Gastrocnemius medialis (tissue), 4 donors: ENCODE results near the gene ADCY2. TPM values are rescaled to one million over a fixed set of nuclear protein-coding genes. Genes with fewer than 3 reads are reported as not detected.

Experiments used
- ATAC-seq, 2 donors: fragments of 150-250 bp; one replicate each; pipeline ENCODE4 v1.9.1; 2016
- DNase-seq, 2 donors: peaks; one replicate each; pipeline ENCODE4 v3.0.0-alpha.2; 2019
- H3K27ac ChIP-seq, 4 donors: fragments of 200-600 bp; sonication (generic); 1 replicate in 1 of 4; 2 replicates in 3 of 4; pipeline ENCODE4 v1.5.1; 2016 to 2018; ENCODE audit warnings: mild to moderate bottlenecking in 2 of 4, moderate library complexity in 1 of 4
- H3K27me3 ChIP-seq, 3 donors: fragments of 200-600 bp; sonication (generic) in 2 of 3; 1 replicate in 1 of 3; 2 replicates in 2 of 3; pipeline versions ENCODE4 v1.5.1 to v1.6.0; 2016 to 2019; ENCODE audit warnings: mild to moderate bottlenecking in 1 of 3, moderate library complexity in 1 of 3
- H3K36me3 ChIP-seq, 2 donors: fragments of 200-600 bp; sonication (generic) in 1 of 2; one replicate each; pipeline ENCODE4 v1.5.1; 2017 to 2018
- H3K4me1 ChIP-seq, 2 donors: fragments of 200-600 bp; sonication (generic) in 1 of 2; one replicate each; pipeline ENCODE4 v1.5.1; 2016 to 2017; ENCODE audit warnings: mild to moderate bottlenecking in 2 of 2
- H3K4me3 ChIP-seq, 4 donors: fragments of 200-600 bp; sonication (generic) in 3 of 4; 1 replicate in 1 of 4; 2 replicates in 3 of 4; pipeline ENCODE4 v1.5.1; 2016 to 2019; ENCODE audit warnings: mild to moderate bottlenecking in 2 of 4
- H3K9me3 ChIP-seq, 3 donors: fragments of 200-600 bp; sonication (generic) in 2 of 3; 1 replicate in 1 of 3; 2 replicates in 2 of 3; pipeline ENCODE4 v1.5.1; 2016 to 2019
- CTCF ChIP-seq, 5 experiments: fragments of 450-650 bp in 3 of 5; fragments of 200-600 bp in 2 of 5; sonication (generic) in 2 of 5; IDR thresholded peaks in 4 of 5; conservative IDR thresholded peaks in 1 of 5; 1 replicate in 4 of 5; 2 replicates in 1 of 5; pipeline ENCODE4 v1.5.1; 2016 to 2019; ENCODE audit warnings: antibody characterized with exemption in 5 of 5, mild to moderate bottlenecking in 3 of 5, moderate library complexity in 3 of 5
- POLR2A ChIP-seq, 2 donors: fragments of 450-650 bp; IDR thresholded peaks; one replicate each; pipeline ENCODE4 v1.6.1; 2017; ENCODE audit warnings: antibody characterized with exemption in 2 of 2, mild to moderate bottlenecking in 2 of 2, moderate library complexity in 2 of 2
- in situ Hi-C, 4 donors: fragments of 200-750 bp; cut with MboI; loops; one replicate each; pipeline versions ENCODE4 v1.15.0 to v1.8.0; 2017; ENCODE audit warnings: low sequenced_read_pairs in 4 of 4
- intact Hi-C: fragments of 100-400 bp; cut with DNase I; formaldehyde crosslinking; loops from one replicate; pipeline ENCODE4 v1.15.1; 2023; ENCODE audit warnings: low total_unique reads
- total RNA-seq, 4 donors: library from RNA; depleted of rRNA; stranded (reverse); fragments of >200 nt; gene quantifications; one replicate each; pipeline versions ENCODE4 v1.1.0 to v1.2.3, GENCODE V29; 2016

Gene ADCY2
- total RNA-seq, 4 donors from 2014 or later, result 24.3 to 50.1 (median 36.5) TPM

GRCh38 chr5:7684826-7685225, 288.9 kb downstream of the ADCY2 start:
- DNase-seq (no peak), ATAC-seq (no peak)
- H3K4me1 ChIP-seq, result peaks cover 3 to 4% of the 10 kb centered on the region in 2 donors
- intact Hi-C loops (no loop called here), in situ Hi-C loops (no loop called here)
- no peaks in the 10 kb centered on the region for H3K36me3 ChIP-seq
- no peak overlapping the region for H3K4me3 ChIP-seq
- no peak for TF ChIP-seq POLR2A (IDR thresholded peaks at IDR 0.05)
- no peak for TF ChIP-seq CTCF (IDR thresholded peaks at IDR 0.05 in 4 of 5, conservative IDR thresholded peaks at IDR 0.05 in 1 of 5)
- no peak overlapping the region for H3K27ac ChIP-seq
- no peaks in the 10 kb centered on the region for H3K9me3 ChIP-seq
- H3K27me3 ChIP-seq, result no peaks in the 10 kb centered on the region

- in situ Hi-C loops, result no loop called here
- H3K9me3 ChIP-seq, result no peaks in the 10 kb centered on the region
- intact Hi-C loops, result no loop called here
- no peaks in the 10 kb centered on the region for H3K27me3 ChIP-seq
- H3K4me3 ChIP-seq, result no peak overlapping the region
- H3K27ac ChIP-seq, result no peak overlapping the region
- TF ChIP-seq CTCF (IDR thresholded peaks at IDR 0.05 in 4 of 5, conservative IDR thresholded peaks at IDR 0.05 in 1 of 5) (no peak), POLR2A (IDR thresholded peaks at IDR 0.05) (no peak)
- ATAC-seq (no peak), DNase-seq (no peak)
- H3K4me1 ChIP-seq, result peaks cover 0 to 3% of the 10 kb centered on the region in 2 donors
- peaks cover 0 to 7% of the 10 kb centered on the region in 2 donors for H3K36me3 ChIP-seq
Measured at GRCh38 chr5:7686794-7687193, 290.9 kb downstream of the ADCY2 start.

GRCh38 chr5:7690557-7690956, 294.6 kb downstream of the ADCY2 start:
- in situ Hi-C loops, result no loop called here
- TF ChIP-seq POLR2A (IDR thresholded peaks at IDR 0.05) (no peak), CTCF (IDR thresholded peaks at IDR 0.05 in 4 of 5, conservative IDR thresholded peaks at IDR 0.05 in 1 of 5) (no peak)

GRCh38 chr5:7705261-7705660, 309.3 kb downstream of the ADCY2 start:
- peaks cover 0 to 18% of the 10 kb centered on the region in 2 donors for H3K36me3 ChIP-seq
- TF ChIP-seq POLR2A (IDR thresholded peaks at IDR 0.05) (no peak), CTCF (IDR thresholded peaks at IDR 0.05 in 4 of 5, conservative IDR thresholded peaks at IDR 0.05 in 1 of 5) (no peak)
- in situ Hi-C loops (no loop called here), intact Hi-C loops (no loop called here)
- H3K4me1 ChIP-seq, result peaks cover 4 to 8% of the 10 kb centered on the region in 2 donors
- no peak overlapping the region for H3K4me3 ChIP-seq
- no peaks in the 10 kb centered on the region for H3K9me3 ChIP-seq
- DNase-seq (no peak), ATAC-seq (no peak)
- no peak overlapping the region for H3K27ac ChIP-seq
- H3K27me3 ChIP-seq, result no peaks in the 10 kb centered on the region

More at GRCh38 chr5:7690557-7690956, 294.6 kb downstream of the ADCY2 start:
- Histone ChIP-seq H3K4me1 (peaks cover 0 to 3% of the 10 kb centered on the region in 2 donors), H3K4me3 (no peak overlapping the region), H3K9me3 (no peaks in the 10 kb centered on the region), H3K27ac (no peak overlapping the region), H3K36me3 (peaks cover 0 to 7% of the 10 kb centered on the region in 2 donors), H3K27me3 (no peaks in the 10 kb centered on the region)
- intact Hi-C loops, result no loop called here
- ATAC-seq (no peak), DNase-seq (no peak)

- in situ Hi-C loops (no loop called here), intact Hi-C loops (no loop called here)
- TF ChIP-seq POLR2A (IDR thresholded peaks at IDR 0.05), result no peak
- no peak for TF ChIP-seq CTCF (IDR thresholded peaks at IDR 0.05 in 4 of 5, conservative IDR thresholded peaks at IDR 0.05 in 1 of 5)
- Histone ChIP-seq H3K4me1 (peaks cover 4 to 8% of the 10 kb centered on the region in 2 donors), H3K27me3 (no peaks in the 10 kb centered on the region), H3K4me3 (no peak overlapping the region), H3K36me3 (peaks cover 0 to 18% of the 10 kb centered on the region in 2 donors), H3K27ac (no peak overlapping the region), H3K9me3 (no peaks in the 10 kb centered on the region)
- ATAC-seq (no peak), DNase-seq (no peak)
Measured at GRCh38 chr5:7705736-7706135, 309.8 kb downstream of the ADCY2 start.
